Right kidney (tissue), 9 donors: ENCODE results near the gene ZNF324.
"Not testable (repeated sequence)": the region's sequence is repeated elsewhere in the genome, so short reads cannot be mapped to it uniquely, and the experiment has no call there.

Source experiments
- DNase-seq: peaks from one replicate; pipeline ENCODE4 v3.0.0-alpha.2; 2016
- long read RNA-seq, 8 donors: transcript quantifications; one replicate each; lab custom pipeline, GENCODE V29; 2026

Gene ZNF324
- long read RNA-seq, donor 1, partial matches to known transcripts, result 0 of 4 reads
- long read RNA-seq, donor 1, other reads (novel, unspliced or antisense), result 0 of 4 reads
- long read RNA-seq, donor 2, transcript ZNF324-201 (4 exons, 3,000 nt), result major isoform, 5 of 5 reads
- long read RNA-seq, donor 2, partial matches to known transcripts, result 0 of 5 reads
- long read RNA-seq, donor 2, other reads (novel, unspliced or antisense), result 0 of 5 reads
- long read RNA-seq, donor 3, partial matches to known transcripts, result 0 of 2 reads
- long read RNA-seq, donor 3, other reads (novel, unspliced or antisense), result 0 of 2 reads
- long read RNA-seq, donor 4, partial matches to known transcripts, result 0 of 1 reads
- long read RNA-seq, donor 4, other reads (novel, unspliced or antisense), result 0 of 1 reads
- long read RNA-seq, donor 5, result 0 reads
- long read RNA-seq, donor 6, transcript ZNF324-201 (4 exons, 3,000 nt), result major isoform, 5 of 5 reads
- long read RNA-seq, donor 6, partial matches to known transcripts, result 0 of 5 reads
- long read RNA-seq, donor 6, other reads (novel, unspliced or antisense), result 0 of 5 reads
- long read RNA-seq, donor 7, partial matches to known transcripts, result 0 of 4 reads
- long read RNA-seq, donor 7, other reads (novel, unspliced or antisense), result 0 of 4 reads
- long read RNA-seq, donor 8, partial matches to known transcripts, result 0 of 2 reads
- long read RNA-seq, donor 8, other reads (novel, unspliced or antisense), result 0 of 2 reads

GRCh38 chr19:58466760-58467589 lies at the start of gene ZNF324:
Gene ZNF324, plus strand, starts transcription at chr19:58467080. Its CDS starts 2,106 bp downstream, at chr19:58469186.
- DNase-seq, result peak; percentile 95

- no peak for DNase-seq
Observed at GRCh38 chr19:58428617-58429016, 38.3 kb upstream of the ZNF324 start.

- DNase-seq, result no peak
Observed at GRCh38 chr19:58429745-58430144, 37.1 kb upstream of the ZNF324 start.

GRCh38 chr19:58434217-58434616 lies 32.7 kb upstream of the ZNF324 start:
- DNase-seq, result no peak

GRCh38 chr19:58439576-58440554 lies 27.0 kb upstream of the ZNF324 start, which contains the start of gene ZNF132:
Gene ZNF132, minus strand, starts transcription at chr19:58440153. Its CDS starts 332 bp downstream, at chr19:58439821.
- peak; percentile 86 for DNase-seq

GRCh38 chr19:58440556-58440955 lies 26.3 kb upstream of the ZNF324 start:
- no peak for DNase-seq

GRCh38 chr19:58442986-58443385 lies 23.9 kb upstream of the ZNF324 start:
- not testable (repeated sequence) for DNase-seq

GRCh38 chr19:58448860-58449259 lies 18.0 kb upstream of the ZNF324 start:
- DNase-seq, result not testable (repeated sequence)

GRCh38 chr19:58449980-58450379 lies 16.9 kb upstream of the ZNF324 start:
- not testable (repeated sequence) for DNase-seq

GRCh38 chr19:58450856-58451357 lies 16.0 kb upstream of the ZNF324 start:
- no peak for DNase-seq

GRCh38 chr19:58451358-58452101 lies 15.3 kb upstream of the ZNF324 start, which contains the start of gene ZNF324B:
Gene ZNF324B, plus strand, starts transcription at chr19:58451622. Its CDS starts 2,080 bp downstream, at chr19:58453702.
- DNase-seq, result peak; percentile 94

- DNase-seq, result no peak
Observed at GRCh38 chr19:58453743-58454142, 13.1 kb upstream of the ZNF324 start.

GRCh38 chr19:58455306-58455705 lies 11.6 kb upstream of the ZNF324 start:
- no peak for DNase-seq

- DNase-seq, result no peak
Observed at GRCh38 chr19:58456111-58456510, 10.8 kb upstream of the ZNF324 start.

GRCh38 chr19:58460039-58460438 lies 6.8 kb upstream of the ZNF324 start:
- no peak for DNase-seq

GRCh38 chr19:58466089-58466759 lies 656 bp upstream of the ZNF324 start:
- no peak for DNase-seq

GRCh38 chr19:58468216-58468839 lies 1.4 kb downstream of the ZNF324 start:
- no peak for DNase-seq

GRCh38 chr19:58469241-58470013 lies 2.5 kb downstream of the ZNF324 start:
- DNase-seq, result no peak
